Measurements from ENCODE around the gene GNMT.

GRCh38 chr6:43005844-43006243, 45.3 kb downstream of the GNMT start:
- TF ChIP-seq POLR2AphosphoS2 (conservative IDR thresholded peaks at IDR 0.05; ENCODE audit: low read length) (no peak), CTCF (IDR thresholded peaks at IDR 0.05) (no peak), POLR2A (IDR thresholded peaks at IDR 0.05; ENCODE audit: low read length) (no peak), HDAC2 (IDR thresholded peaks at IDR 0.05) (no peak), REST (IDR thresholded peaks at IDR 0.05) (no peak), ZFP36 (IDR thresholded peaks at IDR 0.05; ENCODE audit: borderline replicate concordance, partially characterized antibody) (no peak), CEBPB (IDR thresholded peaks at IDR 0.05) (no peak), ZSCAN20 (CRISPR knock-in tag; IDR thresholded peaks at IDR 0.05) (no peak), SMC3 (IDR thresholded peaks at IDR 0.05) (no peak), E2F6 (IDR thresholded peaks at IDR 0.05; ENCODE audit: borderline replicate concordance, low read depth) (no peak), RNF2 (IDR thresholded peaks at IDR 0.05; ENCODE audit: borderline replicate concordance, low read depth) (no peak)
- TF ChIP-seq, protein P1, sequence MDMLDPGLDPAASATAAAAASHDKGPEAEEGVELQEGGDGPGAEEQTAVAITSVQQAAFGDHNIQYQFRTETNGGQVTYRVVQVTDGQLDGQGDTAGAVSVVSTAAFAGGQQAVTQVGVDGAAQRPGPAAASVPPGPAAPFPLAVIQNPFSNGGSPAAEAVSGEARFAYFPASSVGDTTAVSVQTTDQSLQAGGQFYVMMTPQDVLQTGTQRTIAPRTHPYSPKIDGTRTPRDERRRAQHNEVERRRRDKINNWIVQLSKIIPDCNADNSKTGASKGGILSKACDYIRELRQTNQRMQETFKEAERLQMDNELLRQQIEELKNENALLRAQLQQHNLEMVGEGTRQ (IDR thresholded peaks at IDR 0.05) = no peak

Data from A549 (cell line).